Suppressor macrophage treated with lipopolysaccharide for 4 hours (primary cell): ENCODE results near the gene TNFRSF14.
"Not testable (repeated sequence)": the region's sequence is repeated elsewhere in the genome, so short reads cannot be mapped to it uniquely, and the experiment has no call there.

ENCODE experiments used
- DNase-seq: peaks from one replicate; pipeline ENCODE4 v3.0.0-alpha.2; 2020

TNFRSF14 gene

DNA sequence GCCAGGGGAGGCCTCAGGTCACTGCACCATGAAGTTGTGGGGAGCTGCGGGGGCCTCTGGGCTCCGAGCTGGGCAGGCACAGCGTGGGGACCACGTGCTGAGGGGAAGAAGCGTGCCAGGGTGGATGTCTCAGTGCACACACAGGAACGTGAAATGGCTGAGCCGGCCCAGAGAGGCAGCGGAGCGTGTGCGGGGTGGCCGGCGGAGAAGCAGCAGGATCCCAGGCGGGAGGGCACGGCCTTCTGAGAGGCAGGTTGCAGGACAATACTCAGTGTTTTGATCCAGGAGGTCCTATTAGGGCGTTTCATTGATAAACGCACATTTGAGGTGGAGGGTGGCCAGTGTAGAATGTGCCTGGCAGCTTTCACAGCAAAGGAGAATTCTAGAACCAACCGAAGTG is 12.9 kb downstream of the TNFRSF14 start:
- DNase-seq: no peak

DNA sequence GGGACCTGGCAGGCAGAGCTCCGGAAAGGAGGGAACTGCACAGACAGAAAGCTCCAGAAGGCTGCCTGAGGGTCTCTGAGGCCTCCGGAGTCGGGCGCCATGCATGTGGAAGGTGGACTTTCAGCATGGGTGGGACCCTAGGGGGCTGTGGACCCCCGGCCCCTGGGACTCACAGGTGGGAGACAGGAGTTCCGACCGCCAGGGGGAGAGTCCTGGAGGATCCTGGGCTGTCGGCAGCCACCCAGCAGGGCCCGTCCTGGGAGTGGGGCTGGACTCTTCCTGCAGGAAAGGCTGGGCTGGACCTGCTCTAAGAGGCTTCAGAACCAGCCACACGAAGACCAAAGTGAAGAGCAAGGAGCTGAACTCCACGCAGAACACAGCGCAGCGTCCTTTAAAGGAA is 13.5 kb downstream of the TNFRSF14 start:
- DNase-seq: not testable (repeated sequence)

DNA sequence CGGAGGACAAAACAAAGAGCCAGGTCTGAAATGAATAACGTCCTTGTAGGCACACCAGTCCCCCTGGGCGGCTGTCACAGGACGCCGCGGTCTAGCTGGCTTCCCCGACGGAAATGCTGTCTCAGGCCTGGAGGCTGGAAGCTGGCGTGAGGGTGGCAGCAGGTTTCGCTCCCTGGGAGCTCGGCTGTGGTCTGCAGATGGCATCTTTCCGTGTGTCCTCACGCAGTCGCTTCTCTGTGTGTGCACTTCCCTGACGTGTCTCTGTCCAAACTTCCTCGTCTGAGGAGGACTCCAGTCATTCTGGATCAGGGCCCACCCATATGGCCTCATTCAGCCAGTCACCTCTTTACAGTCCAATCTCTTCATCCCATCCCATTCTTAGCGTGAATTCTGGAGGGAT is 14.2 kb downstream of the TNFRSF14 start:
- peak; percentile 31 for DNase-seq

DNA sequence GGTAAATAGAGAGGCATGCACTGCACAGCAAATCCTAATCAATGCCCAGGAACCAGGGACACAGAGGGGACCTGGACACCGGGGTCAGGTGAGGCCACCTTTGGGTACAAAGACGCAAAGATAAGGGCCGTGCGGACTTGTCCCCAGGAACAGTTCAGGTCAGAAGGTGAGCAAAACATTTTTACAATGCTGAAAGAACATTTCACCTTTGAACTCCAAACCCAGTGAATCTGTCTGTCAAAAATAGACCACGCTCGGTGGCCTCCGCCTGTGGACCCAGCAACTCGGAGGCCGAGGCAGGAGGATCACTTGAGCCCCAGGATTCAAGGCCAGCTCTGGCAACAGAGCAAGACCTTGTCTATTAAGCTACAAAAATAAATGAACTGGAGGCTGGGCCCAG is 15.2 kb downstream of the TNFRSF14 start:
- DNase-seq: no peak

DNA sequence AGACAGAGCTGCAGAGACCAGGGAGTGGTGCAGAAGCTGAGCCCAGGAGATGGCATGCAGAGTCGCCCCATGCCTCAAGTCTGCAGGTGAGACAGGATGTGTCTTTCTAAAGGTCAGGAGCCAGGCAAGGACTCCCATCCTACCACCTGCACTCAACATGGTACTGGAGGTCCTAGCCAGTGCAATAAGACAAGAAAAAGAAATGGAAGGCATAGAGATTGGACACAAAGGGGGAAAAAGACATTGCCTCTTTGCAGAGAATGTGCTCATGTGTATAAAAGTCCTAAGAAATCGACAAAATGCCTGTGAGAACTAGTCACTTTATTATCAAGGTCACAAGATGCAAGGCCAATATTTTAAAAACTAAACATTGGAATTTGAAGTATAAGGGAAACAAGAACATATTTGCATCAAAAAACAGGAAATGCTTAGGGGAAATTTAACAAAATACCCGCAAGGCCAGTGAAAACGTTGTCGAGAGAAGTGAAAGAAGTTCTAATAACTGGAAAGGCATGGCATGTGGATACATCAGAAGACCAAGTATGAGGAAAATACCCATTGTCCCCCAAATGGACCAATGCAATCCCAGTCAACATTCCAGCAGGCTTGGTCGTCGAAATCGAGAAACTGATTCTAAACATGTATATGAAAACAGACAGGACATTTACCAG is 17.2 kb downstream of the TNFRSF14 start:
- DNase-seq: peak; percentile 74

DNA sequence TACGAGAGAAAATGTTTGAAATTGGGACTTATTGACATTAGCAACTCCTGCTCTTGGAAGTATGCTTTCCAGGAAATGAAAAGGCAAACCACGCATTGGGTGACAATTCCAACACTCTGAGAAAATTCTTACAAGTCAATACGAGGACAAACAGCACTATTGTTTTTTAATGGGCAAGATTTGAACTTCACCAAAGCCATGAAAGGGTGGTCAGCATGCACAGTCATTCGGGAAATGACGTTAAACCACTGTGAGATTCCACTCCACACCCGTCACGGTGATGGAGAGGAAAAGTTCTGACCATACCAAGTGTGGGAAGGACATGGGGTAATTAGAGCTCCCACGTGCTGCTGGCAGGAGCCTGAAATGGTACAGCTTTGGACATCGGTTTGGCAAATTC is 18.2 kb downstream of the TNFRSF14 start:
- DNase-seq: no peak

DNA sequence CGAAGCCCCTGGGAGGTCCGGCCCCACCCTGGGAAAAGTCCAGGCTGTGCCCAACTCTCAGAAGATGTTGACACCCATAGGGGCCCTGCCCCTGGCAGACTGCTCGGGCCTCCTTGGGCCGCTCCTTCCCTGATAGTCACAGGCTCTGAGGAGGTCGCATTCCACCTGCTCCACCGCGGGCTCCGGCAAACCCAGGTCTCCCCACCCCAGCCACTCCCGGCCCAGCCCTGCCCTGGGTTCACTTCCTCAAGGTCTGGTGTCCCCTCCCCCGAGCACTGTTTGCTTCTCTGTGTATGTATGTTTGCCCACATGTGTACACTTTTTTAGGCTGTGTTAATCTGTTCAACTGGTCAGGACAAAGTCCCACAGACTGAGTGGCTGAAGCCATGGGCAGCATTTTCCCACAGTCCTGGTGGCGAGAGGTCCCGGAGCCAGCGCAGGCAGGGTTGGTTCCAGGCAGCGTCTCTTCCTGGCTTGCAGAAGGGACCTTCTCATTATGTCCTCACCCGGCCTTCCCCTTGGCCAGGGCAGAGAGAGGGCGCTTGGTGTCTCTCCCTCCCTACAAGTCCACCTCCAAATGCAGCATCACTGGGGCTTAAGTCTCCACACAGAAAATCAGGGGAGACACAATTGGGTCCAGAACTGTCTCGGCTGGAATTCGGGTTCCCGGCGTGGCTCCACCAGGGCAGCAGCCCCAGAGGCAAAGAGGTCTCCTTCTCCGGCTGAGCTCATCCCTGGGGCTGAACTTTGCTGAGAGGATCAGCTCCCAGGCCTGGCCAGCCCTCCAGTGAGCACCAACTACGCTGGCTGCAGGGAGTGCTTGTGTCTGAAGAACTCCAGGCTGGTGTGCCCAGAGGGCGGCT is 19.9 kb downstream of the TNFRSF14 start:
- DNase-seq: peak; percentile 40

DNA sequence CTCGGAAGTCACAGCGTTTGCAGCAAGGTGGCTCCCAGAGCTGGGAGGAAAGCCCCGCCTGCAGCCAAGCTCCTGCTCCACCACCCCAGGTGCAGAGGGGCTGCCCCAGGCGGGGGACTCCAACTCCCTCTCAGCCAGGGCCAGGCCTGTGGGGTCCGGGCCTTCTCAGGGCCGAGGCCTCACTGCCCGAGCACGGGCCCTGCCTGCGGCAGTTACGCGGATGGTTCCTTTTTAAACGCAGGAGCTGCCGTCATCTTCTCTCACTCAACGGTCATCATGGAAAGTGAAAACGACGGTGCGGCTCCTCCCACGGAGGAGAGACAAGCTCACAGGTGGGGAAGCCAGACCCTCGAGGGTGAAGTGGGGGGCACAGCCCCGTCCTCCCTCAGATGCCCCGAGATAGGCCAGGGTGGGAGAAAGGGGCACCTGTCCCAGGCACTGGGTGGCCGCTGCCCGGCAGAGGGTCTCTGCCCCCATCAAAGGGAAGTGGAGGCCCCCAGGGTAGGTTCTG is 21.4 kb downstream of the TNFRSF14 start:
- peak; percentile 64 for DNase-seq

DNA sequence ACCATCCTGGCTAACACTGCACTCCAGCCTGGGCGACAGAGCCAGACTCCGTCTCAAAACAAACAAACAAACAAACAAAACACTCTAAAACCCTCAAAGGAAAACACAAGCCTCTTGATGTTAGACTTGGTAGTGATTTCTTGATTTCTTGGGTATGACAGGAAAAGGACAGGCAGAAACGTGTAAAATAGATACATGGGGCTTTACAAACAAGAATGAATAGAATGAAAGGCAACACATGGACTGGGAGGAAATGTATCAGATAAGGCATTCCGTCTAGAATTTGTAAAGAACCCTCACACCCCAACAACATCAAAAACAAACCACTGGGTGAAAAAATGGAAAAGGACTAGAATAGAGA is 22.6 kb downstream of the TNFRSF14 start:
- DNase-seq: no peak

DNA sequence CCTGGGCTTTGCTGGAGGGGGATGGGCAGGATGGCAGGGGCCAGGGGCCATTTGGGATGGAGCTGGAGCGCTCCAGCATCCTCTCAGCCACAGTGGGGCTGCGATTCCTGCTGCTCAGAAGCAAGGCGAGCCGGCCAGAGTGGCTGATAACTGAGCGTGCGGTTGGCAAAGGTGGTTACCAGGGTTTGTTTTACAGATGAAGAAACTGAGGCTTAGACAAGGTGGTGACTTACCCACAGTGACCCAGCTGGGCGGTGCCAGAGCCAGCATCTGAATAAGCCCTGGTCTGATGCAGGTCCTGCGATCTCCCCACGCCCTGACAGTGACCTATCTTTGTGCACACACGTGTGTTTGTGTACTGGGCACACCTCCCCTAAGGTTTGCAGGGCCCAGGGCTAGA is 24.5 kb downstream of the TNFRSF14 start:
- DNase-seq: no peak

DNA sequence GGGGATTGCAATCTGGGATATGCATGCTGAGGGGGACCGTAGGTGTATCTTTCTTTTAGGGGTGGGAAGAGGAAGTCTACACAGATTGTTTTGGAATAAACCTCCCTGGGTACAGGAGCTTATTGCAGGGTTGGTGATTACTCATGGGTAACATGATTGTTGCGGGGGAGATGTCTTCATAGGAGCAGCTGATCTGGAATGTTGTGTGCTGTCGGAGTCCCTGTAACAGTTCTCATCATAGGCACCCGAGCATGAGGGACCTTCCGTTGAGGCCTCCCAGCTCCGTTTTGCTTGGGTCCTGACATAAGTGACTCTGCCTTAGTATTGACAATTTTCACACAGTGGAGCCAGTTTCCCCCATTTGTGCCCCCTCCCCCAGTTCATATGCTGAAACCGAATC is 26.2 kb downstream of the TNFRSF14 start:
- DNase-seq: peak; percentile 80

DNA sequence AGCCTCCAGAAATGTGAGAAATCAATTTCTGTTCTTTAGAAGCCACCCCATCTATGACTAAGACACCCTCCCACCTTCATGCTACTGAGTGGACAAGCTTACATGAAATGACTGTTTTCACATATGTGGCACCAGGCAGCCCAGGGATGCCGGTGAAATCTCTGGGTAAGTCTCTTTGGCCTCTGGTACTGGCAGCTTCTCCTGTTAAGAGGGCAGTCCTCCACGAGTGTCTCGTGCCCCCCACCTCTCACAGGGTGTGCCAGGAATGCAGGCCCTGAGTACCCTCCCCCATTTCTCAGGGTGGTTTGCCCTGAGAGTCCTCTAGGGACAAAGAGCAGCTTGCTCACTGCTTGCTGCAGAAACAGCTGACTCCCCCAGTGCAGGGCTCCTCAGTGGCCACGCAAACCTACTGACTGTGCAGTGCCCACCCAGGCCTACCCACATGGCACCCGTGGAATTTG is 27.2 kb downstream of the TNFRSF14 start:
- DNase-seq: peak; percentile 27

DNA sequence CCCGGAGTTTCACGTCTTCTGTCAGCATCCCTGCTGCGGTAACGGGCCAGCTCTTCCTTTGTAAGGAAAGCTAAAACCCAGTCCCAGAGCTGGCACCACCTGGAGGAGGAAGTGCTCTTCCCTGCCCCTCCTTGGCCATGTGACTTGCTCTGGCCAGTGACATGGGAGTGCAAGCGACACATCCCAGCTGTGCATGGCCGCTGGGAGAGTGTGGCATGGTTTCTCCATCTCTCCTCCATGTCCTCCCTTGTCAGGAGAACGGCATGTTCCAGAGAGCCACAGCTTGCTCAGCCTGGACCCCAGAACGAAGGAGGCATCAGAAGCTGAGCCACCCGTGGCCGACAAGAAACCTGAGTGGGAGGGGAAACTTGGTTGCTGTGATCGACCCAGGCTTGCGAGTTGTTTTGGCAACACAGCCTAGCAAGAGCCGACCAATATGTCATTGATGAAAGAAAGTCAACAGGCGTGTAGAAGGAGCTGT is 27.7 kb downstream of the TNFRSF14 start:
- no peak for DNase-seq

DNA sequence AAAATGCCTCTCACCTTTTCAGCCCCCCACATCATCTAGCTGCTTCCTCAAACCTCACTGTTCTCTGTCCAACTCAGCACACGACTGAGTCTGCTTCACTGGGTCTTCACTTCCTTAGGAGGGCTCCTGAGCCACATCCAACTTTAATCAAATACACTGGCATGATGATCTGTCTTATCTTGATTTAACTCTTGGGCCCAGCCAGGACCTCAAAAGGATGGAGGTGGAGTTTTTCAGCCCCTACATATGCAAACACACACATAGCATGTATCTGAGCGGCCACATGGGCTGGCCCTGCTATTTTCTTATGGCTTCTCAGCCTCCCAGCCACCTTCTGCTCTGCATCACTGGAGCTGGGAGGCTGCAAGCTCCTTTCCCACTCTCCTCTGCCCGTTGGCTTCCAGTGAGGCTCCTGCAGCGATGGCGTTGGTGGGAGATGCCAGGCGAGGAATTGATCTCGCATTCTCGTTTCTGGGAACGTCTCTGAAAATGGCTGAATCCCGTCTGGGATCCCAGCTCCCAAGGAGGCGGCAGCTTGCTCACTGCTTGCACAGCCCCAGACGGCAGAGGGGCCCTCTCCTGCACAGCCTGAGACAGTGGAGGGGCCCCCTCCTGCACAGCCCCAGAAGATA is 28.6 kb downstream of the TNFRSF14 start:
- no peak for DNase-seq

DNA sequence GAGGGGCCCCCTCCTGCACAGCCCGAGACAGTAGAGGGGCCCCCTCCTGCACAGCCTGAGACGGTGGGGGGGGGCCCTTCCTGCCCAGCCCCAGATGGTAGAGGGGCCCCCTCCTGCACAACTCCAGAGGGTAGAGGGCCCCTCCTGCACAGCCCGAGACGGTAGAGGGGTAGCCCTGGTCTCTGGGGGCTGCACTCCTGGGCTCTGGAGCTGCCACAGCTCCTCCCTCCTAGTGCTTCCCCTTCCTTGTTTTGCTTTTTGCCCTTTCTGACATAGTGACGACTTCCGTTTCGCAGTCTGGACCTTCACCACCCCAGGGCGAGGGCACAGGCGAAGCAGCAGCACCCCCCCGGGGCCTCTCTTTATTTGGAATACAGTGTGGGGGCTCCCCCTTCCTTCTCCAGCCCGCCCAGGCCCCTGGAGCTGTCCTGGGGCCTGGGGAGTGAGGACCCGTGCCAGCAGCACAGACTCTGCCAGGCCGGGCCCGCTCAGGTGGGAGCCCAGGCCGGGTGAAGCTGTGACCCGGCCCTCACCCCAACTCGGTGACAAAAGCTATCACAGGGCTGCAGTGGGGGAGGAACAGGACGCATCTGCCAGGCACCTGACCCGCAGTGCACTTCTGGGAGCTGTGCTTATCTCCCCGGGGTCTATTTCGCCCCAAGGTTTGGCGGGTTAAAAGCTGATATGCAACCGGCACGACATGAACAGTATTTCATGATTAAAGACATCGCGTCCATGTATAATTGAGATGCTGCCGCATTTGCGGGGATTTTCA is 29.3 kb downstream of the TNFRSF14 start:
- peak; percentile 86 for DNase-seq

DNA sequence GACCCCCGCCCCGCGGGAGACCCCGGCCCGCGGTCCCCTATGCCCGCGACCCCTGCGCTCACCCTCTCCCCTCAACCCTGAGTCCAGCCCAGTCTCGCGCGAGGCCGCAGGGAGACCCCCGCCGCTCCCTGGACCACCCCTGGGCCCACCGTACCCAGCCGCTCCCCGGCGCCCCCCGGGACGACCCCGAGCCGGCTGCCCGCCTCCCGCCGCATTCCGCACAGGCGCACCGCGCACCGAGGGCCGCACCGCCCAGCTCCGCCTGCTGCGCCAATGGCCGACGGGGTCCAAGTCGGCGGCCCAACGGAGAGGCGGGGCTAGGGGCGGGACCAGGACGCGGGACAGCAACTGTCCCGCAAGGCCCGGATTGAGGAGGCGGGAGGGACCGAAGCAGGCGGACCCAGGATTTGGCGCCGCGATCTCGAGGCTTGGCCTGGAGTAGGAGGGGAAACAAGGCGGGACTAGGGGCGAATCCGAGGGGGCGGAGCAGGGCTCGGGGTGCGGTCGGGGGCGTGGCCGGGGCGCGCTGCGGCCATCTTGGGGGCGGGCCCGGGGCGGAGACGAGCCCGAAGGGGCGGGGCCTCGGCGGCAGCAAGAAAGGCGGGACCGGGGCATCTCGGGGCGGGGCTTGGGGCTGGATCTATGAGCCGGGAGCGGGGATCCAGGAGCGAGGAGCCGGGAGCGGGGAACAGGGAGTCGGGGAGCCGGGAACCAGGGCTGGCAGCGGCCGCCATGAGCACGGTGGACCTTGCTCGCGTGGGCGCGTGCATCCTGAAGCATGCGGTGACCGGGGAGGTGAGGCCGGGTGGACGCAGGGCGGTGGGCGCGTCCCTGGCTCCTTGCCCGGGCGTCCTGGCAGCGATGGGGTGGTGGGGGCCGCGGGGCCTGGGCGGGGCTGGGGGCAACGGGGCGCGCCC is 30.2 kb downstream of the TNFRSF14 start, which contains the start of gene PRXL2B:
PRXL2B (plus strand) TSS at position 624 of the 917 bp plus-strand sequence; CDS start at position 733, 109 bp downstream.
- peak; percentile 100 for DNase-seq

DNA sequence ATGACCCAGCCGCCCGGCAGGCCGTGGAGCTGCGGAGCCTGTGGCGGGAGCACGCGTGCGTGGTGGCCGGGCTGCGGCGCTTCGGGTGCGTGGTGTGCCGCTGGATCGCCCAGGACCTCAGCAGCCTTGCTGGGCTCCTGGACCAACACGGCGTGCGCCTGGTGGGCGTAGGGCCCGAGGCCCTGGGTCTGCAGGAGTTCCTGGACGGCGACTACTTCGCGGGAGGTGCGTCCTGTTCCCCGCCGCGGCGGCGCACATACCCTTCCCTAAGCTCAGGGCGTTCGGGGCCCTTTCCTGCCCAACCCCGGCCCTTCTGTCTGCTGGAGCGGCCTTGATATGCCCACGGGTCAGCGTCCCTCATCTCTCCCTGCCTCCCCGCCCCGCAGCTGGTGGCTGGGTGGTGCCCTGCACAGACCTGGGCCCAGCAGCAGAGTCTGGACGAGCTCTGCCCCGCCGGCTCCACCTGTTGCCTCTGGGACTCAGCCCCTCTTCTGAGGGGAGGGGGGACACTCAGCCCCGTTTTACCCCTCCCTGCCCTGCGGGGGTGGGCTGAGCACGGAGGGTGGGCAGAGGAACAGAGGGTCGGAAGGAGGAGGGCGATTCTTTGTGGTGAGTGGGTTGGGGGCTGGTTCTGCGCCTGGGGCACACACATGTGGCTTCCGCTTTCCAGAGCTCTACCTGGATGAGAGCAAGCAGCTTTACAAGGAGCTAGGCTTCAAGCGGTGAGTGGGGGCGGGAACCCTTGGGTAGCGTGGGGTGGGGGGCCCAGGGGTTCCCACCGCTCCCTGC is 31.1 kb downstream of the TNFRSF14 start:
- peak; percentile 29 for DNase-seq

DNA sequence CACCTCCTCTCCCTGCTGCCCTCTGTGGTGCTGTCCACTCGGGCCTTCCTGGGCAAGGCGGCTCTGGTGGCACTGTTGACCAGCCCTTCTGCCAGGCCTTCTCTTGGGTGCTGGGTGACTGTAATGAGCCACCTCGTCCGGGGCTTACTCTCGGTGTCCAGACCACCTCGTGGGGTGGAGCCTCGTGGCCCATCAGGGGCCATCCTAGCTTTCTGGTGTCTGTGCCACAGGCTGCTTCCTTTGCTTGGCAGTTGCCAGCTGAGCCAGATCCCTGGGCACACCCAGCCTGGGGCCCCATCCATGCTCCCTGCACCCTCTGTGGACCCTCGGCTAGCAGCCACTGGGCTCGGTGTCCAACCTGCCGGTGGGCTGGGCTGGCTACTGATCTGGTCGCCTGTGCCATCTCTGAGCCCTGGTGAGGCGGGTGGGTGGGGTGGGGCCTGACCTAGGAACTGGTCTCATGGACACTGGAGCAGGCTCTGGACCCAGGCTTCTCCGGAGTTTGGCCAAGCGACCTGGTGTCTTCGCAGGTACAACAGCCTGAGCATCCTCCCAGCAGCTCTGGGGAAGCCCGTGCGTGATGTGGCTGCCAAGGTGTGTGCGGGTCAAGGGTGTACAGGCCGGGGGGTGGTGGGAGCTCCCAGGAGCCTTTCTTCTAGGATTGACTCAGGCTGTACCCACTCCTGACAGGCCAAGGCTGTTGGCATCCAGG is 31.8 kb downstream of the TNFRSF14 start:
- DNase-seq: no peak

DNA sequence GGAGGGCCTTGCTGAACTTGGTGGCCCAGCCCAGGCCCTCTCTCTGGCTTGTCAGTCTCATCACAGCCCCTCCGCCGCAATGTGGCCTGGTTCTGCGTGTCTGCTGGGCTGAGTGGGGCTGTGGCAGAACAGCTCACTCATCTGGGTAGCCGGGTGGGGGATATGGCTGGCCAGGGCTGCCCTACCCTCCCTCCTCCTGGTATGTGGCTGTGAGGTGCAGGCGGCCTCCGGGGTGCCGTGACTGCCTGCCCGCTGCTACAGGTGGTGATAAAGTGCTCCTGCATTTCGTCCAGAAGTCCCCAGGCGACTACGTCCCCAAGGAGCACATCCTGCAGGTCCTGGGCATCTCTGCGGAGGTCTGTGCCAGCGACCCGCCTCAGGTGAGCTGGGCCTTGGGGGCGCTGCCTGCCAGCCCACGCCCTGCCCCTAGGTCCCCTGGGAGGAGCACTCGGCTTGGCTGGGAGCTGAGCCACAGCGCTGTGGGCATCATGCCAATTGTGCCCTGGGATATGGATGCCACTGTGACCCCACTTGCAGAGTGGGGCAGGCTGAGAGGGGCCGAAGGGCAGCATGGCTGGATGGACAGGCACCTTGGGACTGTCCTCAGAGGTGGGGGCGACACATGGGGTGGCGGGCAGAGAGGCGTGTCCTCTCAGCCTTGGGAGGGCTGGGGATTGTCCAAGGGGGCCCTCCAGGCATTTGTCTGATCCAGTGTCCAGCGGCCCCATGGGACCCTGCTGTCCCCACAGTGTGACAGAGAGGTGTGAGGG is 32.7 kb downstream of the TNFRSF14 start:
- no peak for DNase-seq
